ENCODE measurements around the gene TFAP2A.

DNA sequence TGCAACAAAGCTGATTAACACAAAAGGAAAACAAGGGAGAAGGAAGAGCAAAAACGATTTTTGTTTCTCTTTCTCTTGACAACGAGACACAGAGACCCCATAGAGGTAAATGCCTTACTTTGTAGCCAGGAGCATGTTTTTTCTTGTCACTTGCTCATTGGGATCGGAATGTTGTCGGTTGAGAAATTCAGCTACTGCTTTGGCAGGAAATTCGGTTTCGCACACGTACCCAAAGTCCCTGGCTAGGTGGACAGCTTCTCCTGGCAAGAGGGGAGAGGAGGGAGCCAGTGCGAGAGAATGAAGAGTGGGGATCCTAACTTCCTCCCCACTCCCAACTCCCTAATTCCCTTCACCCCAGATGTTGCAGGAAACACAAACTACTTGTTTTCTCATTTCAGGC, 14.5 kb downstream of the TFAP2A start:
- TF ChIP-seq POLR2AphosphoS5 (IDR thresholded peaks at IDR 0.05; ENCODE audit: low read depth, low read length) (no peak), POLR2A (IDR thresholded peaks at IDR 0.05; ENCODE audit: low read depth, low read length) (no peak), TAF1 (IDR thresholded peaks at IDR 0.05; ENCODE audit: low read depth, low read length) (no peak), PAX5 (IDR thresholded peaks at IDR 0.05; ENCODE audit: insufficient read depth, low read length, severe bottlenecking) (no peak), SPI1 (IDR thresholded peaks at IDR 0.05; ENCODE audit: low read depth, low read length) (no peak), POU2F2 (IDR thresholded peaks at IDR 0.05; ENCODE audit: low read depth, low read length) (no peak)
